A549 (cell line): Measurements from ENCODE around the gene TRAK1. TPM values are rescaled to one million over a fixed set of nuclear protein-coding genes. Genes with fewer than 3 reads are reported as not detected.

Experiments used
- ATAC-seq, 2 experiments: fragments of 200-7000 bp in 1 of 2; fragments of >200 bp in 1 of 2; cut with Nextera tagmentation in 1 of 2; cut with Tn5 transposase in 1 of 2; 3 replicates each; pipeline versions ENCODE4 v1.8.0 to v1.9.1; 2018 to 2020; ENCODE audit warnings: mild to moderate bottlenecking in 1 of 2, moderate library complexity in 1 of 2
- CTCF ChIA-PET: fragments of 300-600 bp; sonication (Branson Sonifier 250); formaldehyde crosslinking; extraction: SDS; loops from one replicate; lab custom pipeline; 2021; ENCODE audit warnings: antibody characterized with exemption, inconsistent platforms; lab: Yijun Ruan, JAX
- POLR2A ChIA-PET: fragments of 350-600 bp; formaldehyde crosslinking; extraction: SDS; loops from one replicate; lab custom pipeline; 2021; ENCODE audit warnings: antibody characterized with exemption, inconsistent platforms; lab: Yijun Ruan, JAX
- DNase-seq, 2 experiments: peaks; one replicate each; pipeline versions ENCODE4 v3.0.0 to v3.0.0-alpha.2; 2011 to 2016; ENCODE audit warnings: low read depth in 1 of 2, low spot score in 1 of 2
- FAIRE-seq: peaks from 2 replicates; lab custom pipeline; 2011; peaks lifted over from hg19 to GRCh38; lab: Jason Lieb, UNC
- H3K27ac ChIP-seq, 2 experiments: fragments of >200 bp; sonication (Bioruptor Twin); formaldehyde crosslinking; 3 replicates each; pipeline ENCODE4 v1.5.1; 2016 to 2017
- H3K4me1 ChIP-seq: fragments of >200 bp; sonication (Bioruptor Twin); formaldehyde crosslinking; 3 replicates; pipeline ENCODE4 v1.6.1; 2016
- H3K4me2 ChIP-seq: fragments of >200 bp; sonication (Bioruptor Twin); formaldehyde crosslinking; 3 replicates; pipeline ENCODE4 v1.6.1; 2016
- H3K4me3 ChIP-seq: fragments of >200 bp; sonication (Bioruptor Twin); formaldehyde crosslinking; 3 replicates; pipeline ENCODE4 v1.5.1; 2016
- H3K9me3 ChIP-seq: fragments of >200 bp; sonication (Bioruptor Twin); formaldehyde crosslinking; 3 replicates; pipeline ENCODE4 v1.6.1; 2016
- CHD2 ChIP-seq: fragments of 150-350 bp; IDR thresholded peaks from 2 replicates; pipeline ENCODE4 v1.6.1; 2014; ENCODE audit warnings: low read length; ENCODE audit not compliant: partially characterized antibody
- CTCF ChIP-seq: fragments of >200 bp; sonication (Bioruptor Twin); formaldehyde crosslinking; IDR thresholded peaks from 3 replicates; pipeline ENCODE4 v1.5.1; 2016
- FOSL2 ChIP-seq, 2 experiments: fragments of 450-650 bp in 1 of 2; fragments of >200 bp in 1 of 2; sonication (Bioruptor Twin) in 1 of 2; formaldehyde crosslinking; IDR thresholded peaks; 2 replicates each; pipeline versions ENCODE4 v1.5.0 to v1.6.1; 2016 to 2020; ENCODE audit warnings: mild to moderate bottlenecking in 1 of 2, moderate library complexity in 1 of 2
- KDM1A ChIP-seq: fragments of 200-600 bp; sonication (generic); IDR thresholded peaks from 2 replicates; pipeline ENCODE4 v1.6.1; 2016; ENCODE audit warnings: low read depth, mild to moderate bottlenecking
- MAFK ChIP-seq: fragments of 450-650 bp; IDR thresholded peaks from 2 replicates; pipeline ENCODE4 v1.6.1; 2014; ENCODE audit not compliant: partially characterized antibody
- NFE2L2 ChIP-seq: fragments of 150-350 bp; conservative IDR thresholded peaks from 2 replicates; pipeline ENCODE4 v1.6.1; 2014; ENCODE audit warnings: low read length
- REST ChIP-seq: fragments of 200-600 bp; sonication (generic); IDR thresholded peaks from 2 replicates; pipeline ENCODE4 v1.6.1; 2016; ENCODE audit warnings: antibody characterized with exemption, mild to moderate bottlenecking, moderate library complexity
- TFCP2L1 ChIP-seq: fragments of 250-450 bp; sonication (Bioruptor Pico); IDR thresholded peaks from 2 replicates; pipeline ENCODE4 v1.5.0; 2021; ENCODE audit warnings: mild to moderate bottlenecking
- WGBS: methylation state at CpG from one replicate; pipeline ENCODE4 v1.1.6; 2017; ENCODE audit errors: missing lambda C conversion rate; 5-methylcytosine and 5-hydroxymethylcytosine counted together
- polyA plus RNA-seq, 4 experiments: library from polyadenylated mRNA; depleted of rRNA in 3 of 4; stranded (reverse); fragments of >200 nt; fragmentation: RNase III in 1 of 4; extraction: RNeasy Plus Mini Kit Qiagen cat#74134 plus additional on column Dnase treatment in 1 of 4; gene quantifications; 2 replicates in 3 of 4; 3 replicates in 1 of 4; pipeline ENCODE4 v1.2.3, GENCODE V29; 2011 to 2017

Gene TRAK1
- polyA plus RNA-seq, 2 of the 4 experiments (the other 2 are of a cell fraction) = 12.2 to 22.3 TPM

- WGBS = 71% methylated on average over 7 of the region's 7 CpGs
- no peak for DNase-seq
- no peak overlapping the region for H3K4me2 ChIP-seq
- no peak for ATAC-seq
- ChIA-PET POLR2A (no interaction called here), CTCF (interaction anchor here (0.8 to 1.9 kb wide), 3 partner anchors 10 to 32 kb away, joined by 3 to 6 read pairs (median 4); no protein-coding TSS in a partner anchor)
- H3K9me3 ChIP-seq = no peaks in the 10 kb centered on the region
- H3K4me1 ChIP-seq = peaks cover 63% of the 10 kb centered on the region
- TF ChIP-seq KDM1A = peak; percentile 65; the same call in 1 of the 2 replicates
- no peak for TF ChIP-seq REST
- H3K4me3 ChIP-seq = no peak overlapping the region
- H3K27ac ChIP-seq = peak overlapping the region in 1 of 2 experiments; percentile 39; a peak in 1 of 6 replicates
- FAIRE-seq = no peak
Measured at GRCh38 chr3:42068303-42069088, 22.7 kb upstream of the TRAK1 start.

- 0 out of 6 replicates have a peak overlapping the region, but pooled peaks of 1 of the 2 experiments have one; percentile 46 for H3K27ac ChIP-seq
- H3K4me3 ChIP-seq = no peak overlapping the region
- CTCF ChIA-PET = interaction anchor here (1.6 kb wide), 1 partner anchor 8 kb away, joined by 3 read pairs; no protein-coding TSS in a partner anchor
- no peaks in the 10 kb centered on the region for H3K9me3 ChIP-seq
- peak overlapping the region; percentile 88; the same call in 2 of the 3 replicates for H3K4me2 ChIP-seq
- DNase-seq (no peak), FAIRE-seq (no peak), ATAC-seq (no peak)
- POLR2A ChIA-PET = no interaction called here
- 100% methylated on average over 2 of the region's 2 CpGs for WGBS
- no peak for TF ChIP-seq TFCP2L1 (CRISPR knock-in tag)
- H3K4me1 ChIP-seq = peaks cover 53% of the 10 kb centered on the region
Measured at GRCh38 chr3:42070089-42070488, 21.1 kb upstream of the TRAK1 start.

GRCh38 chr3:42070524-42070923, 20.6 kb upstream of the TRAK1 start:
- no peak for FAIRE-seq
- WGBS = 90% methylated on average over 1 of the region's 1 CpG
- H3K4me2 ChIP-seq = peak overlapping the region; percentile 88
- H3K4me1 ChIP-seq = peaks cover 53% of the 10 kb centered on the region
- no peak for DNase-seq
- ChIA-PET CTCF (interaction anchor here (1.6 kb wide), 1 partner anchor 8 kb away, joined by 3 read pairs; no protein-coding TSS in a partner anchor), POLR2A (no interaction called here)
- H3K27ac ChIP-seq = peak overlapping the region; percentile 40 to 83; a peak in 4 of 6 replicates
- no peak for ATAC-seq
- H3K4me3 ChIP-seq = no peak overlapping the region
- no peaks in the 10 kb centered on the region for H3K9me3 ChIP-seq
- TF ChIP-seq FOSL2 (IDR thresholded peaks at IDR 0.05) = no peak
- peak; percentile 51 for TF ChIP-seq FOSL2 (CRISPR knock-in tag; IDR thresholded peaks at IDR 0.05)
- TF ChIP-seq NFE2L2 = no peak
- TF ChIP-seq CTCF = no peak

GRCh38 chr3:42071904-42072812, 19.0 kb upstream of the TRAK1 start:
- H3K4me1 ChIP-seq = peaks cover 44% of the 10 kb centered on the region
- peaks cover 6% of the 10 kb centered on the region; the same call in 1 of the 3 replicates for H3K9me3 ChIP-seq
- H3K4me2 ChIP-seq = peak overlapping the region; percentile 88
- WGBS = 28% methylated on average over 9 of the region's 17 CpGs
- peak; percentile 90 for TF ChIP-seq MAFK
- no peak for TF ChIP-seq CHD2
- peak; percentile 33 to 63 for DNase-seq
- peak; percentile 86 to 88 for ATAC-seq
- CTCF ChIA-PET = interaction anchor here (0.9 to 1.6 kb wide), 2 partner anchors 10 to 27 kb away, joined by 3 to 5 read pairs; no protein-coding TSS in a partner anchor
- H3K27ac ChIP-seq = peak overlapping the region; percentile 62 to 83
- H3K4me3 ChIP-seq = peak overlapping the region; percentile 30
- POLR2A ChIA-PET = no interaction called here
- no peak for FAIRE-seq
